ENCODE results near the gene PFDN2. TPM values are rescaled to one million over a fixed set of nuclear protein-coding genes. Genes with fewer than 3 reads are reported as not detected.

The PFDN2 gene, protein sequence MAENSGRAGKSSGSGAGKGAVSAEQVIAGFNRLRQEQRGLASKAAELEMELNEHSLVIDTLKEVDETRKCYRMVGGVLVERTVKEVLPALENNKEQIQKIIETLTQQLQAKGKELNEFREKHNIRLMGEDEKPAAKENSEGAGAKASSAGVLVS
- polyA plus RNA-seq (ENCODE audit: insufficient read depth in 1 of 5, insufficient read length in 5 of 5, low replicate concordance in 1 of 5), result 10 to 100 TPM; 51.4 to 67.6 (median 53.5) TPM
- long read RNA-seq, donor 1, transcript PFDN2-201 (4 exons, 677 nt), result major isoform, 41 of 53 reads
- long read RNA-seq, donor 1, partial matches to known transcripts, result 8 of 53 reads
- long read RNA-seq, donor 1, other reads (novel, unspliced or antisense), result 0 of 53 reads
- long read RNA-seq, donor 2, transcript PFDN2-201 (4 exons, 677 nt), result major isoform, 23 of 71 reads
- long read RNA-seq, donor 2, partial matches to known transcripts, result 47 of 71 reads
- long read RNA-seq, donor 2, other reads (novel, unspliced or antisense), result 0 of 71 reads
- long read RNA-seq, donor 3, transcript PFDN2-201 (4 exons, 677 nt), result major isoform, 26 of 47 reads
- long read RNA-seq, donor 3, partial matches to known transcripts, result 20 of 47 reads
- long read RNA-seq, donor 3, other reads (novel, unspliced or antisense), result 0 of 47 reads
- long read RNA-seq, donor 4, transcript PFDN2-201 (4 exons, 677 nt), result major isoform, 18 of 35 reads
- long read RNA-seq, donor 4, partial matches to known transcripts, result 17 of 35 reads
- long read RNA-seq, donor 4, other reads (novel, unspliced or antisense), result 0 of 35 reads
- long read RNA-seq, donor 5, transcript PFDN2-201 (4 exons, 677 nt), result major isoform, 50 of 57 reads
- long read RNA-seq, donor 5, partial matches to known transcripts, result 6 of 57 reads
- long read RNA-seq, donor 5, other reads (novel, unspliced or antisense), result 0 of 57 reads
- long read RNA-seq, donor 6, transcript PFDN2-201 (4 exons, 677 nt), result major isoform, 35 of 43 reads
- long read RNA-seq, donor 6, partial matches to known transcripts, result 7 of 43 reads
- long read RNA-seq, donor 6, other reads (novel, unspliced or antisense), result 0 of 43 reads
- long read RNA-seq, donor 7, transcript PFDN2-201 (4 exons, 677 nt), result major isoform, 29 of 93 reads
- long read RNA-seq, donor 7, partial matches to known transcripts, result 57 of 93 reads
- long read RNA-seq, donor 7, other reads (novel, unspliced or antisense), result 5 of 93 reads
- long read RNA-seq, donor 8, transcript PFDN2-201 (4 exons, 677 nt), result major isoform, 15 of 15 reads
- long read RNA-seq, donor 8, partial matches to known transcripts, result 0 of 15 reads
- long read RNA-seq, donor 8, other reads (novel, unspliced or antisense), result 0 of 15 reads

GRCh38 chr1:161117759-161118581 lies at the start of gene PFDN2, which contains the start of gene NIT1:
PFDN2 (minus strand) TSS chr1:161118037; CDS start chr1:161118026, 11 bp downstream.
NIT1 (plus strand) TSS chr1:161118105; CDS start chr1:161118177, 72 bp downstream.
- DNase-seq, result peak; percentile 87 to 89

DNA sequence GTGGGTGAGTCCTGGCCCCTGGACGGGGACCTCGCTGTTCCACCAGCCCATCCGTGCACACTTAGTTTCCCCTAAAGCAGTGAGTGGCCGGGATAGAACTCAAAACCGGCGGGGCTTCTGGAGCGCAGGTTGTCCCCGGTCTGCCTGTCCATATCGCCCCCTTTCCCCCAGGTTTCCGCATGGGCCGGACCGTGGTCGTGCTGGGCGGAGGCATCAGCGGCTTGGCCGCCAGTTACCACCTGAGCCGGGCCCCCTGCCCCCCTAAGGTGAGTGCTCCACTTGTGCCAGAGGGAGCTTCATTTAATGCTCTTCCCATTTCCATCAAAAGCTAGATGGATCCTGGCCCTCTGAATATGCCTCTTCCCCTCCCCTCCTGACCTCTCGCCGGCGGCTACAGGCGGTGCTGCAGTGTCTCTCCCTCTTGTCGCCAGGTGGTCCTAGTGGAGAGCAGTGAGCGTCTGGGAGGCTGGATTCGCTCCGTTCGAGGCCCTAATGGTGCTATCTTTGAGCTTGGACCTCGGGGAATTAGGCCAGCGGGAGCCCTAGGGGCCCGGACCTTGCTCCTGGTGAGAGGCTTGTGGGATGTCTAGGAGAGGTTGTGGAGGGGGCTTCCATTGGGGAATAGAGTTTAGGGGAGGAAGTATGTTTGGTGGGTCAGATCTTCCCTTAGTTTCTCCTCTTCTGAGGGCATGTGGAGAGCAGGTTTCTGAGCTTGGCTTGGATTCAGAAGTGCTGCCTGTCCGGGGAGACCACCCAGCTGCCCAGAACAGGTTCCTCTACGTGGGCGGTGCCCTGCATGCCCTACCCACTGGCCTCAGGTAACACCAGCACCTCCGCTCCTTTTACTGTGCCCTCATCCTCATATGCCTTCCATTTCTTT lies 49.1 kb upstream of the PFDN2 start:
- DNase-seq, result no peak

DNA sequence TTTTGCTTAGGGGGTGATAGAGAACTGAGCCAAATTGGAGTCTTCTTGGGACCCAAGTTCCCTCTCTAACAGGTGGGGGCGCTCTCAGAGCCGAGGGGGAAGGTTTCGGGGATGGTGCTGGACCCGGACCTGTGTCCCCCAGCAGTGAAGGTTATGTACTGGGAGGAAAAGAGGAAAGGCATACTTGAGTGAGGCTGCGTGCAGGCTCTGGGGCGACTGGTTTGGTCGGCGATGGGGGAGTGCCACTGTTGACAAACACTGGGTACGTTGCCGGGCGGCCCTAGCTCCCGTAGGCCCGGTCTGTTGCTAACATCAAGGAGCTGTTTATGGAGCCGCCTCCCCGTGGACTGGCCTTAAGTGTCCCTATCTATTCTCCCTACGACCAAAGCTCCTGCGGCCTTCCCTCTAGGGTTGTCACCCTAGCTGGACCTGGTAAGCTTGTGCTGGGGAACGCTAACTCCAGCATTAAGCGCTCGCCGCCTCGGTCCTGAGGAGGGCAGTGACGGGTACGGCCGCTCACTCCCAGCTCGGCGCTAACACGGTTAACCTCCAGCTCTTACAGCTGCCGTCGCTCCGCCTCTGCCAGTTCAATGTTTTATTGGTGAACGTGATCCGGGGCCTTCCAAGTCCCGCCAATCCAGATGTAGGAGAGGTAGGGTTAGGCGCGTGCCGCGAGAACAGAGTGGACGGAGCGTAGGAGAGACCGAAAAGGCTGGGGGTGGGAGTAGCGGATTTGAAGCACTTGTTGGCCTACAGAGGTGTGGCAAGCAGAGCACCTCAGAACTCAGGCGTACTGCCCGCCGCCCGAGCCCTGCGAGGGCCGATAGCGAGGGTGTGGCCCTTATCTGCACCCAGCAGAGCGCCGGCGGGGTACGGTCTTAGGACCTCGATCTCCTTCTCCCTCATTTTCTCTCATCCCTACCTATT lies 48.2 kb upstream of the PFDN2 start, which contains the start of gene PPOX:
Gene PPOX, plus strand, starts transcription at position 685 of the 927 bp plus-strand sequence. CDS start 422 bp downstream, outside the sequence.
- peak; percentile 96 to 97 for DNase-seq

DNA sequence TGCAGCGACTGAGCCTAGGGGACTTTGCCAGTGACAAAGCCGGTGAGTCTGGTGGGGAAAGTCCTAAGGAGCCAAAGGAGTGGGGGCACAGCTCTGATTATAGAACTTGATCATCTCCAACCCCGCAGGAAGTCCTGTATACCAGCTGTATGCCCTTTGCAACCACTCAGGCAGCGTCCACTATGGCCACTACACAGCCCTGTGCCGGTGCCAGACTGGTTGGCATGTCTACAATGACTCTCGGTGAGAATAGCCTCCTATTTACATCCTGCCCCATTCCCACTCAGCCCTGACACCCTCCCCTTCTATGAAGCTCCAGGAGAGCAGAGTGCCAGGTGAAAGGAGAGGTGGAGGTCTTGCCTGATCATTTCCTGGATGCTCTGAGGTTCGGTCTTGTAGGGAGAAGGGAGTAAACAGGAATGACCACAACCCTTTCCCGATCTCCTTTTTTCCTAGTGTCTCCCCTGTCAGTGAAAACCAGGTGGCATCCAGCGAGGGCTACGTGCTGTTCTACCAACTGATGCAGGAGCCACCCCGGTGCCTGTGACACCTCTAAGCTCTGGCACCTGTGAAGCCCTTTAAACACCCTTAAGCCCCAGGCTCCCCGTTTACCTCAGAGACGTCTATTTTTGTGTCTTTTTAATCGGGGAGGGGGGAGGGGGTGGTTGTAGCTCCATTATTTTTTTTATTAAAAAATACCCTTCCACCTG lies 47.2 kb upstream of the PFDN2 start:
- DNase-seq, result no peak

- no peak for DNase-seq
Measured at GRCh38 chr1:161163793-161164192, 46.0 kb upstream of the PFDN2 start.

DNA sequence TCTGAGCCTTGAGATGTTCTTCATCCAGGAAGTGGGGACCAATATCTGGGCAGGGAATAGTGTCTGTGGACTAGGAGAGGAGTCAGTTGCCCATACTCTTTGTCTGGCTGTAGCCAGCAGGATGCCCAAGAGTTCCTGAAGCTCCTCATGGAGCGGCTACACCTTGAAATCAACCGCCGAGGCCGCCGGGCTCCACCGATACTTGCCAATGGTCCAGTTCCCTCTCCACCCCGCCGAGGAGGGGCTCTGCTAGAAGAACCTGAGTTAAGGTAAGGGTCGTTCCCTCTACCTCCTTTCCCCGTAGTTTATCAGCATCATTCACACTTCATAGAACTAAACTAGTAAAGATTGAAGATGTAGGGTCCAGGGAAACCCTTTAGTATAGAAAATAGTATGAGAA lies 45.0 kb upstream of the PFDN2 start:
- DNase-seq, result no peak

DNA sequence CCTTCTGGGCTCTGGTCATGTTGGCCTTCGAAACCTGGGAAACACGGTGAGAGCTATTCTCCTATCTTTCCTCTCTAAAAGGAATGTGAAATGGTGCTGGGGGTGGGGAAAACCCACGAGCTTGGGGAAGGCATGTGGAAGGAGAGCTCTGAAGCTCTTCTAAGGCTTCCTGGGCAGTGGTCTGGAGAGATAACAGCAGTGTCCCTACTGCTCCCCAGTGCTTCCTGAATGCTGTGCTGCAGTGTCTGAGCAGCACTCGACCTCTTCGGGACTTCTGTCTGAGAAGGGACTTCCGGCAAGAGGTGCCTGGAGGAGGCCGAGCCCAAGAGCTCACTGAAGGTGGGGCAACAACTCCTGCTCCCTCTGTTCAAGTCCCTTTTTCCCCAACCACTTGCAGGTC lies 44.2 kb upstream of the PFDN2 start:
- DNase-seq, result no peak

- no peak for DNase-seq
Measured at GRCh38 chr1:161161652-161162051, 43.8 kb upstream of the PFDN2 start.

DNA sequence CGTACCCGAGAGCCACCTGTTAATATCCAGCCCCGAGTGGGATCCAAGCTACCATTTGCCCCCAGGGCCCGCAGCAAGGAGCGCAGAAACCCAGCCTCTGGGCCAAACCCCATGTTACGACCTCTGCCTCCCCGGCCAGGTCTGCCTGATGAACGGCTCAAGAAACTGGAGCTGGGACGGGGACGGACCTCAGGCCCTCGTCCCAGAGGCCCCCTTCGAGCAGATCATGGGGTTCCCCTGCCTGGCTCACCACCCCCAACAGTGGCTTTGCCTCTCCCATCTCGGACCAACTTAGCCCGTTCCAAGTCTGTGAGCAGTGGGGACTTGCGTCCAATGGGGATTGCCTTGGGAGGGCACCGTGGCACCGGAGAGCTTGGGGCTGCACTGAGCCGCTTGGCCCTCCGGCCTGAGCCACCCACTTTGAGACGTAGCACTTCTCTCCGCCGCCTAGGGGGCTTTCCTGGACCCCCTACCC lies 42.9 kb upstream of the PFDN2 start:
- DNase-seq, result no peak

DNA sequence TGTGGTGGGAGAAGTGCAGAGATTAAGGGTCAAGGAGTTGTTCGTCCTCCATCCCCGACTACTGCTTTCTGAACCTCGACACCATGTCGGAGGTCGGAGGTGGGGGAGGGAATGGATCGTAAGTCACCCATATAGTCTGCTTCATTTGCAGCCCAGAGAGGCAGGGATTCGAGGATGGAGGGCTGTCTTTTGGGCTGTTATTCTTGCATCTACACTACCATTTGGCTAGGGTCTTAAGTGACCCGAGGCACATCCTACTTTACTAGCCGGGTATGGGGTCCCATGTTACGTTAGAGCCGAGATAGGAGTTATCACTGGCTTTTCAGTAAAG lies 42.0 kb upstream of the PFDN2 start:
- DNase-seq, result no peak

DNA sequence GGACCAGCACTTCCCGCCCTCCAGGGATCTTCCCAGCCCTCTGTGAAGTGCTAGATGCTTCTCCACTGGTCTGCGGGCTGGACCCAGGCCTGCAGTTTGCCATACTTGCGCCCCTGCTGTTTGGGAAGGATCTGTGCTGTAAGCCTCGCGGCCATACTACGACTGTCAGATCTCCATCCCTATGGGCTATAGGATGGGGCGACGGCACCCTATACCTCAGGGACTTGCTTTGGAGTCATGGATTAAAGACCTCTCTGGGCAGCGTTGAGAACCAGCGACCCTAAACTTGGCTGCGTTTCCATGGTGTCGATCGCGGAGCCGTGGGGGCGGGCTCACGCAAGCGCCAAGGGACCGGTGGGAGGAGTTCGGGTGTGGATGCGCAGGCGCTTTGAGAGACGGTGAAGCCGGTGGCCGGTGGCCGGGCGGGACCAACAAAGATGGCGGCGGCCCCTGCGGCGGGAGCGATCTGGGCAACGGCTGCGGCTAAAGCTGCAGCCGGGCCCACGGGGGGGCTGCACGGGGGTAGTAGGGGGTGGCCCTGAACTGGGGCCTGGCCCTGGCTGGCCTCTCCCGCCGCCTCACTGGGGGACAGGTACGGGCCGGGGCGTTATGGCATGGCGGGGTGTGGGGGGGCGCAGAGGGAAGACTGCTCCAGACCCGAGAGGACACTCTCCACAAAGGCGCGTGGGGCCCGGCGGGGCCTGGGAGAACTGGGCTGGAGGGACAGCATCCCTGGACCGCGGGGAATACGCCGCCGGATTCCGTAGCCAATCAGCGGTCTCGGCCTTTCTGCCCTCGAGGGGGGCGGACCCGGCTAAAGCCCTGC lies 41.5 kb upstream of the PFDN2 start, which contains the start of gene USP21:
Gene USP21, plus strand, starts transcription at position 414 of the 826 bp plus-strand sequence. CDS start 1,141 bp downstream, outside the sequence.
- DNase-seq, result peak; percentile 90 to 92

DNA sequence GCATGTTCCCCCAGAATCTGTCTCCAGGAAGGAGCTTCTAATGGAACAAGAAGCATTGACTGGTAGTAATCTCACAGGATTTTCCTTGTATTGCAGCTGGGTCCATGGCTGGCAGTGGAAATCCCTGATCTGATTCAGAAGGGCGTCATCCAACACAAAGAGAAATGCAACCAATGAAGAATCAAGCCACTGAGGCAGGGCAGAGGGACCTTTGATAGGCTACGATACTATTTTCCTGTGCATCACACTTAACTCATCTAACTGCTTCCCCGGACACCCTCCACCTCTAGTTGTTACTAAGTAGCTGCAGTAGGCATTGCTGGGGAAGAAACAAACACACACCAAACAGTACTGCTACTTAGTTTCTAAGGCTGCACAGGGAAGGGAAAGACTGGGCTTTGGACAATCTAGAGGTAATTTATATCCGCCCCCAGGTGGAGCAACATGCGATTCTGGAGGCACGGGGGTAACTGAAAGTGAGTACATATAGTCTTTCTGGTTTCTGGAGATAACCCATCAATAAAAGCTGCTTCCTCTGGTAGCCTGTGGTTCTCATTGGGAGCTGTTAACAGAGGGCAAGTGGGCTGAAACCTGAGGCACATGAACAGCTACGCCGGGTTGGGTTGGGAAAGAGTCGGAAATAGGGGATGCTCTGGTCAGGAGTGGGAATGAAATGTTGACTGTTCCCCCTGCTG lies 40.6 kb upstream of the PFDN2 start:
- no peak for DNase-seq

GRCh38 chr1:161157867-161158266 lies 40.0 kb upstream of the PFDN2 start:
- no peak for DNase-seq

DNA sequence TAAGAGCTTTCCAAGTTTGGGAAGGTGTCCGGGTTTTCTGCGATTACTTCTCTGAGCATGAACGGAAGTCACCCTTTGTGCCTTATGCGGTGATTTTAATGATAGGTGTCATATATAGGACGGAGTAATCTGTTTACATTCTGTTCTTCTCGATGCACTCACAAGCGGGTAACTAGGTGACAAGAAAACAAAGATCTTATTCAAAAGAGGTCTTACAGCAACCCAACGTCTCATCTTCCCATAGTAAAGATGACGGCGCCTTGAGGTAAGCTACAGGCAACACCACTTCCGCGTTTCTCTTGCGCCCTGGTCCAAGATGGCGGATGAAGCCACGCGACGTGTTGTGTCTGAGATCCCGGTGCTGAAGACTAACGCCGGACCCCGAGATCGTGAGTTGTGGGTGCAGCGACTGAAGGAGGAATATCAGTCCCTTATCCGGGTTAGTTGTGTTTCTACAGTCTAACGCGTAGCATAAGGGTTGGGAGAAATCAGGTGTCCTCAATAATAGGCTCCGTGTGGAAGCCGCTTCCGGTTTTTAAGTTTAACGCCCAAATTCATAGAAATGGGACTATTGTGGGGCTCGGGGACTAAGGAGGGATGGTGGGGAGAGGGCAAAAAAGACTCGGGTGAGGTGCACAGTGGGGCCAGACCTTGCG lies 36.0 kb upstream of the PFDN2 start, which contains the start of gene UFC1:
Gene UFC1, plus strand, starts transcription at position 297 of the 656 bp plus-strand sequence. Its CDS starts 20 bp downstream, at position 317.
- DNase-seq, result peak; percentile 89

GRCh38 chr1:161153176-161153575 lies 35.3 kb upstream of the PFDN2 start:
- no peak for DNase-seq

All from right lung (tissue), 10 donors.